GM23338 (cell line): ENCODE results near the gene CD300H. TPM values are rescaled to one million over a fixed set of nuclear protein-coding genes. Genes with fewer than 3 reads are reported as not detected.
A peak's percentile ranks its signal among the peaks of the same experiment; 100 is the strongest.

Experiments
- ATAC-seq: fragments of 200-7000 bp; cut with Tn5 transposase; 3 replicates; pipeline ENCODE4 v1.9.1; 2020
- DNase-seq: peaks from one replicate; pipeline ENCODE4 v3.0.0-alpha.2; 2015; ENCODE audit warnings: low spot score
- H2AFZ ChIP-seq: fragments of 200-600 bp; sonication (generic); 2 replicates; pipeline ENCODE4 v1.8.0; 2016; ENCODE audit warnings: antibody characterized with exemption, mild to moderate bottlenecking, moderate library complexity
- H3F3A ChIP-seq: fragments of 200-600 bp; sonication (generic); replicated peaks from 2 replicates; pipeline ENCODE4 v1.8.0; 2017; ENCODE audit warnings: antibody characterized with exemption, mixed run types, low read depth
- H3K27ac ChIP-seq: fragments of 200-600 bp; sonication (generic); 2 replicates; pipeline ENCODE4 v1.6.1; 2016; ENCODE audit warnings: low read depth
- H3K27me3 ChIP-seq: fragments of 200-600 bp; sonication (generic); 2 replicates; pipeline ENCODE4 v1.8.0; 2016; ENCODE audit warnings: mild to moderate bottlenecking, mixed run types, moderate library complexity; ENCODE audit not compliant: insufficient read depth
- H3K36me3 ChIP-seq: fragments of 200-600 bp; sonication (generic); 2 replicates; pipeline ENCODE4 v1.8.0; 2016; ENCODE audit warnings: mild to moderate bottlenecking; ENCODE audit not compliant: insufficient read depth
- H3K4me1 ChIP-seq: fragments of 200-600 bp; sonication (generic); 2 replicates; pipeline ENCODE4 v1.8.0; 2016; ENCODE audit warnings: mild to moderate bottlenecking, moderate library complexity; ENCODE audit not compliant: insufficient read depth
- H3K4me2 ChIP-seq: fragments of 200-600 bp; sonication (generic); 2 replicates; pipeline ENCODE4 v1.7.1; 2017; ENCODE audit warnings: mixed run types
- H3K4me3 ChIP-seq: fragments of 200-600 bp; sonication (generic); 2 replicates; pipeline ENCODE4 v1.6.1; 2016; ENCODE audit warnings: mixed run types
- H3K79me2 ChIP-seq: fragments of 200-600 bp; sonication (generic); replicated peaks from 2 replicates; pipeline ENCODE4 v1.8.0; 2017; ENCODE audit warnings: mild to moderate bottlenecking; ENCODE audit not compliant: insufficient read depth
- H3K9me2 ChIP-seq: fragments of 200-600 bp; sonication (generic); 2 replicates; pipeline ENCODE4 v1.8.0; 2017; ENCODE audit not compliant: insufficient read depth
- H4K20me1 ChIP-seq: fragments of 200-600 bp; sonication (generic); replicated peaks from 2 replicates; pipeline ENCODE4 v1.8.0; 2017; ENCODE audit warnings: mild to moderate bottlenecking; ENCODE audit not compliant: insufficient read depth
- H3K27ac Mint-ChIP-seq: 2 replicates; pipeline ENCODE4 v1.8.0; 2020; ENCODE audit warnings: inconsistent platforms, mild to moderate bottlenecking, moderate library complexity, mixed read lengths
- H3K27me3 Mint-ChIP-seq: 3 replicates; pipeline ENCODE4 v1.8.0; 2022; ENCODE audit warnings: low read depth, mild to moderate bottlenecking, moderate library complexity, mixed read lengths, inconsistent platforms; ENCODE audit not compliant: insufficient read depth, poor library complexity
- H3K36me3 Mint-ChIP-seq: 3 replicates; pipeline ENCODE4 v1.8.0; 2021; ENCODE audit warnings: low read depth, mild to moderate bottlenecking, inconsistent platforms, moderate library complexity, mixed read lengths
- H3K4me1 Mint-ChIP-seq: 3 replicates; pipeline ENCODE4 v1.8.0; 2020; ENCODE audit warnings: mild to moderate bottlenecking, inconsistent platforms, mixed read lengths
- H3K4me3 Mint-ChIP-seq: 3 replicates; pipeline ENCODE4 v1.8.0; 2021; ENCODE audit warnings: moderate library complexity, mild to moderate bottlenecking, inconsistent platforms, mixed read lengths
- H3K9me3 Mint-ChIP-seq: 3 replicates; pipeline ENCODE4 v1.8.0; 2020; ENCODE audit warnings: moderate library complexity, mild to moderate bottlenecking, inconsistent platforms, mixed read lengths
- CREB1 ChIP-seq: fragments of 250-450 bp; sonication (Bioruptor Pico); IDR thresholded peaks from 2 replicates; pipeline ENCODE4 v1.5.0; 2020; ENCODE audit warnings: low read depth, mild to moderate bottlenecking, moderate library complexity
- EZH2 ChIP-seq: fragments of 200-600 bp; sonication (generic); IDR thresholded peaks from one replicate; pipeline ENCODE4 v1.8.0; 2017; ENCODE audit warnings: antibody characterized with exemption, mild to moderate bottlenecking, low read depth; ENCODE audit not compliant: unreplicated experiment
- POLR2AphosphoS5 ChIP-seq: IDR thresholded peaks from 2 replicates; pipeline ENCODE4 v1.6.1; 2016; ENCODE audit warnings: antibody characterized with exemption, low read depth
- STAT1 ChIP-seq: IDR thresholded peaks from one replicate; pipeline ENCODE4 v1.6.1; 2016; ENCODE audit warnings: antibody characterized with exemption; ENCODE audit not compliant: unreplicated experiment
- polyA plus RNA-seq: library from polyadenylated mRNA; unstranded; fragments of >200 nt; fragmentation: Nextera tagmentation; extraction: Ambion mirVana; gene quantifications from 2 replicates; pipeline ENCODE4 v1.2.1, GENCODE V29; 2016
- total RNA-seq: library from RNA; depleted of rRNA; stranded (reverse); fragments of >200 nt; shearing (Covaris generic); gene quantifications from 2 replicates; pipeline ENCODE4 v1.2.3, GENCODE V29; 2014
- TF ChIP-seq, protein P1 (sequence below): IDR thresholded peaks from one replicate; pipeline ENCODE4 v1.6.1; 2018; ENCODE audit warnings: antibody characterized with exemption; ENCODE audit not compliant: unreplicated experiment
- TF ChIP-seq, protein P2 (sequence below): IDR thresholded peaks from 2 replicates; pipeline ENCODE4 v1.6.1; 2016; ENCODE audit warnings: antibody characterized with exemption
- TF ChIP-seq, protein P3 (sequence below): fragments of 250-450 bp; sonication (Bioruptor Pico); IDR thresholded peaks from 2 replicates; pipeline ENCODE4 v1.5.0; 2020; ENCODE audit warnings: mild to moderate bottlenecking, moderate library complexity
- TF ChIP-seq, protein P4 (sequence below), 2 experiments: fragments of 200-600 bp in 1 of 2; sonication (generic) in 1 of 2; conservative IDR thresholded peaks; 2 replicates each; pipeline versions ENCODE4 v1.5.1 to v1.6.1; 2016 to 2017; ENCODE audit warnings: antibody characterized with exemption in 2 of 2, low read depth in 2 of 2, mild to moderate bottlenecking in 2 of 2, moderate library complexity in 1 of 2

The CD300H gene
- total and polyA plus RNA-seq, 2 experiments from 2014 or later = not detected

DNA sequence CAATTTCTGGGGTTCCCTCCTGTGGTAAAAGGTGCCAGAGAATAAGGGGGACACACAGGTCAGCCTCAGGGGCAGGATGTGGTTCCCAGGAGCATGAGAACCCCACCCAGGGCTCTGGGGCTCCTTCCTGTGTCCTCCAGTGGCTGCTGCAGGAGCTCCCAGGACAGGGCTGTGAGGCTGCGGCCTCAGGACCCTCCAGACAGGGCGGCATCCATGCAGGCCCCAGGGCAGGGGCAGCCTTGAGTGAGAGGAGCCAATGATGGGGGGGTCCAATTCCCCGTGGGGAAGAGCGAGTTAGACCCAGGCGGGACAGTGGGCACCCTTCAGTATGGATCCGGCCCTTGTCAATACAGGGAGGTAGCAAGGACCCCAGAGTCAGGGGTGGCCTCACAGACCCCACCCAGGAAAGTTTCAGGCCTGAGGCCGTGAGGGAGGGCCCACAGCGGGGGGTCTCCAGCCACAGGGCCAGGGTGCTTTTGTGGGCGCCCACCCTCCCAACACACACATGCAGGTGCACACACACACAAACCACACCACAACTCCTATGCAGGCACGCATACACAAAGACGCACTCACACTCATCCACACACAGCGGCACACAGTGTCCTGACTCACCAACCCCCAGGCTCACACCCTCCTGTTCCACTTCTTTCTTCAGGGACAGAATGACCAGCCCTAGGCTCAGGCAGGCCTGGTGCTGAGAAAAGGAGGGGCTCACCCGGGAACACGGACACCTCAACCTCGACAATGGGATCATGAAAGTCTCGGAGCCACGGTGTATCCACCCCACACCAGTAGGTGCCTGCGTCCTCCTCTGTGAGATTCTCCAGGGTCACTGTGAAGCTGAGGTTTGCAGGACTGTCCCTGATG is 23.2 kb downstream of the CD300H start:
- H3K27me3 Mint-ChIP-seq = peaks cover 10% of the 10 kb centered on the region
- Histone ChIP-seq H3K27me3 (no peaks in the 10 kb centered on the region), H3K4me3 (no peak overlapping the region), H3K36me3 (no peaks in the 10 kb centered on the region), H3K9me2 (no peaks in the 10 kb centered on the region), H3K4me2 (no peak overlapping the region), H3F3A (no peaks in the 10 kb centered on the region), H2AFZ (no peak overlapping the region), H4K20me1 (no peaks in the 10 kb centered on the region), H3K27ac (no peak overlapping the region), H3K4me1 (no peaks in the 10 kb centered on the region), H3K79me2 (no peaks in the 10 kb centered on the region)
- no peak for DNase-seq
- no peaks in the 10 kb centered on the region for H3K36me3 Mint-ChIP-seq
- TF ChIP-seq CREB1 (no peak), EZH2 (no peak), STAT1 (no peak), POLR2AphosphoS5 (no peak)
- TF ChIP-seq, protein P1, sequence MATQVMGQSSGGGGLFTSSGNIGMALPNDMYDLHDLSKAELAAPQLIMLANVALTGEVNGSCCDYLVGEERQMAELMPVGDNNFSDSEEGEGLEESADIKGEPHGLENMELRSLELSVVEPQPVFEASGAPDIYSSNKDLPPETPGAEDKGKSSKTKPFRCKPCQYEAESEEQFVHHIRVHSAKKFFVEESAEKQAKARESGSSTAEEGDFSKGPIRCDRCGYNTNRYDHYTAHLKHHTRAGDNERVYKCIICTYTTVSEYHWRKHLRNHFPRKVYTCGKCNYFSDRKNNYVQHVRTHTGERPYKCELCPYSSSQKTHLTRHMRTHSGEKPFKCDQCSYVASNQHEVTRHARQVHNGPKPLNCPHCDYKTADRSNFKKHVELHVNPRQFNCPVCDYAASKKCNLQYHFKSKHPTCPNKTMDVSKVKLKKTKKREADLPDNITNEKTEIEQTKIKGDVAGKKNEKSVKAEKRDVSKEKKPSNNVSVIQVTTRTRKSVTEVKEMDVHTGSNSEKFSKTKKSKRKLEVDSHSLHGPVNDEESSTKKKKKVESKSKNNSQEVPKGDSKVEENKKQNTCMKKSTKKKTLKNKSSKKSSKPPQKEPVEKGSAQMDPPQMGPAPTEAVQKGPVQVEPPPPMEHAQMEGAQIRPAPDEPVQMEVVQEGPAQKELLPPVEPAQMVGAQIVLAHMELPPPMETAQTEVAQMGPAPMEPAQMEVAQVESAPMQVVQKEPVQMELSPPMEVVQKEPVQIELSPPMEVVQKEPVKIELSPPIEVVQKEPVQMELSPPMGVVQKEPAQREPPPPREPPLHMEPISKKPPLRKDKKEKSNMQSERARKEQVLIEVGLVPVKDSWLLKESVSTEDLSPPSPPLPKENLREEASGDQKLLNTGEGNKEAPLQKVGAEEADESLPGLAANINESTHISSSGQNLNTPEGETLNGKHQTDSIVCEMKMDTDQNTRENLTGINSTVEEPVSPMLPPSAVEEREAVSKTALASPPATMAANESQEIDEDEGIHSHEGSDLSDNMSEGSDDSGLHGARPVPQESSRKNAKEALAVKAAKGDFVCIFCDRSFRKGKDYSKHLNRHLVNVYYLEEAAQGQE = no peak
- TF ChIP-seq, protein P2, sequence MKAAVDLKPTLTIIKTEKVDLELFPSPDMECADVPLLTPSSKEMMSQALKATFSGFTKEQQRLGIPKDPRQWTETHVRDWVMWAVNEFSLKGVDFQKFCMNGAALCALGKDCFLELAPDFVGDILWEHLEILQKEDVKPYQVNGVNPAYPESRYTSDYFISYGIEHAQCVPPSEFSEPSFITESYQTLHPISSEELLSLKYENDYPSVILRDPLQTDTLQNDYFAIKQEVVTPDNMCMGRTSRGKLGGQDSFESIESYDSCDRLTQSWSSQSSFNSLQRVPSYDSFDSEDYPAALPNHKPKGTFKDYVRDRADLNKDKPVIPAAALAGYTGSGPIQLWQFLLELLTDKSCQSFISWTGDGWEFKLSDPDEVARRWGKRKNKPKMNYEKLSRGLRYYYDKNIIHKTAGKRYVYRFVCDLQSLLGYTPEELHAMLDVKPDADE = no peak
- H3K9me3 Mint-ChIP-seq = no peaks in the 10 kb centered on the region; the same call in 2 of the 3 replicates
- peaks cover 5% of the 10 kb centered on the region; the same call in 1 of the 3 replicates for H3K4me1 Mint-ChIP-seq
- H3K27ac Mint-ChIP-seq = no peak overlapping the region
- no peak for ATAC-seq
- H3K4me3 Mint-ChIP-seq = no peak overlapping the region

DNA sequence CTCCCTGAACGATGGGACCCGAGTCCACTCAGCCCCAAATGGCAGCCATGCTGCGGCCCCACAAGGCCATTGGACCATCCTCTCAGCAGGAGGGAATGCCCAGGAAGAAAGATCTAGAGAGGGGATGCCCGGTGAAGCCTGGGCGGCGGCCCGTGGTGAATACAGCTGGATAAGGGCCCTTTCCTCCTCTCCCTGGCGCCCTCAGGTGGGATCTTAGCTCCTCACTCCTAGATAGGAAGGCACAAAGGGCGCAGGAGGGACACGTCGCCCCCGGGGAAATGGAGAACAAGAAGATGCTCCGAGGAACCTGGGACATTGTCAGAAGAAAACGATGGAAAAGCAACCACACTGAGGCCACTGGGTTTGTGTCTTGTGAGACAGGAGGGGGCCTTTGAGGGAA is 23.9 kb downstream of the CD300H start:
- ATAC-seq (peak; percentile 80), DNase-seq (peak; percentile 58)
- Mint-ChIP-seq H3K9me3 (no peaks in the 10 kb centered on the region; the same call in 2 of the 3 replicates), H3K4me3 (no peak overlapping the region), H3K36me3 (no peaks in the 10 kb centered on the region), H3K27ac (no peak overlapping the region), H3K4me1 (peaks cover 5% of the 10 kb centered on the region; the same call in 1 of the 3 replicates), H3K27me3 (peaks cover 11% of the 10 kb centered on the region)
- no peak overlapping the region for H2AFZ ChIP-seq
- no peaks in the 10 kb centered on the region for H3K36me3 ChIP-seq
- no peaks in the 10 kb centered on the region for H3K79me2 ChIP-seq
- no peaks in the 10 kb centered on the region for H3K27me3 ChIP-seq
- no peaks in the 10 kb centered on the region for H3K9me2 ChIP-seq
- H3F3A ChIP-seq = no peaks in the 10 kb centered on the region
- no peaks in the 10 kb centered on the region for H4K20me1 ChIP-seq
- no peak overlapping the region for H3K27ac ChIP-seq
- H3K4me1 ChIP-seq = no peaks in the 10 kb centered on the region
- no peak overlapping the region for H3K4me2 ChIP-seq
- H3K4me3 ChIP-seq = no peak overlapping the region
- TF ChIP-seq, protein P3, sequence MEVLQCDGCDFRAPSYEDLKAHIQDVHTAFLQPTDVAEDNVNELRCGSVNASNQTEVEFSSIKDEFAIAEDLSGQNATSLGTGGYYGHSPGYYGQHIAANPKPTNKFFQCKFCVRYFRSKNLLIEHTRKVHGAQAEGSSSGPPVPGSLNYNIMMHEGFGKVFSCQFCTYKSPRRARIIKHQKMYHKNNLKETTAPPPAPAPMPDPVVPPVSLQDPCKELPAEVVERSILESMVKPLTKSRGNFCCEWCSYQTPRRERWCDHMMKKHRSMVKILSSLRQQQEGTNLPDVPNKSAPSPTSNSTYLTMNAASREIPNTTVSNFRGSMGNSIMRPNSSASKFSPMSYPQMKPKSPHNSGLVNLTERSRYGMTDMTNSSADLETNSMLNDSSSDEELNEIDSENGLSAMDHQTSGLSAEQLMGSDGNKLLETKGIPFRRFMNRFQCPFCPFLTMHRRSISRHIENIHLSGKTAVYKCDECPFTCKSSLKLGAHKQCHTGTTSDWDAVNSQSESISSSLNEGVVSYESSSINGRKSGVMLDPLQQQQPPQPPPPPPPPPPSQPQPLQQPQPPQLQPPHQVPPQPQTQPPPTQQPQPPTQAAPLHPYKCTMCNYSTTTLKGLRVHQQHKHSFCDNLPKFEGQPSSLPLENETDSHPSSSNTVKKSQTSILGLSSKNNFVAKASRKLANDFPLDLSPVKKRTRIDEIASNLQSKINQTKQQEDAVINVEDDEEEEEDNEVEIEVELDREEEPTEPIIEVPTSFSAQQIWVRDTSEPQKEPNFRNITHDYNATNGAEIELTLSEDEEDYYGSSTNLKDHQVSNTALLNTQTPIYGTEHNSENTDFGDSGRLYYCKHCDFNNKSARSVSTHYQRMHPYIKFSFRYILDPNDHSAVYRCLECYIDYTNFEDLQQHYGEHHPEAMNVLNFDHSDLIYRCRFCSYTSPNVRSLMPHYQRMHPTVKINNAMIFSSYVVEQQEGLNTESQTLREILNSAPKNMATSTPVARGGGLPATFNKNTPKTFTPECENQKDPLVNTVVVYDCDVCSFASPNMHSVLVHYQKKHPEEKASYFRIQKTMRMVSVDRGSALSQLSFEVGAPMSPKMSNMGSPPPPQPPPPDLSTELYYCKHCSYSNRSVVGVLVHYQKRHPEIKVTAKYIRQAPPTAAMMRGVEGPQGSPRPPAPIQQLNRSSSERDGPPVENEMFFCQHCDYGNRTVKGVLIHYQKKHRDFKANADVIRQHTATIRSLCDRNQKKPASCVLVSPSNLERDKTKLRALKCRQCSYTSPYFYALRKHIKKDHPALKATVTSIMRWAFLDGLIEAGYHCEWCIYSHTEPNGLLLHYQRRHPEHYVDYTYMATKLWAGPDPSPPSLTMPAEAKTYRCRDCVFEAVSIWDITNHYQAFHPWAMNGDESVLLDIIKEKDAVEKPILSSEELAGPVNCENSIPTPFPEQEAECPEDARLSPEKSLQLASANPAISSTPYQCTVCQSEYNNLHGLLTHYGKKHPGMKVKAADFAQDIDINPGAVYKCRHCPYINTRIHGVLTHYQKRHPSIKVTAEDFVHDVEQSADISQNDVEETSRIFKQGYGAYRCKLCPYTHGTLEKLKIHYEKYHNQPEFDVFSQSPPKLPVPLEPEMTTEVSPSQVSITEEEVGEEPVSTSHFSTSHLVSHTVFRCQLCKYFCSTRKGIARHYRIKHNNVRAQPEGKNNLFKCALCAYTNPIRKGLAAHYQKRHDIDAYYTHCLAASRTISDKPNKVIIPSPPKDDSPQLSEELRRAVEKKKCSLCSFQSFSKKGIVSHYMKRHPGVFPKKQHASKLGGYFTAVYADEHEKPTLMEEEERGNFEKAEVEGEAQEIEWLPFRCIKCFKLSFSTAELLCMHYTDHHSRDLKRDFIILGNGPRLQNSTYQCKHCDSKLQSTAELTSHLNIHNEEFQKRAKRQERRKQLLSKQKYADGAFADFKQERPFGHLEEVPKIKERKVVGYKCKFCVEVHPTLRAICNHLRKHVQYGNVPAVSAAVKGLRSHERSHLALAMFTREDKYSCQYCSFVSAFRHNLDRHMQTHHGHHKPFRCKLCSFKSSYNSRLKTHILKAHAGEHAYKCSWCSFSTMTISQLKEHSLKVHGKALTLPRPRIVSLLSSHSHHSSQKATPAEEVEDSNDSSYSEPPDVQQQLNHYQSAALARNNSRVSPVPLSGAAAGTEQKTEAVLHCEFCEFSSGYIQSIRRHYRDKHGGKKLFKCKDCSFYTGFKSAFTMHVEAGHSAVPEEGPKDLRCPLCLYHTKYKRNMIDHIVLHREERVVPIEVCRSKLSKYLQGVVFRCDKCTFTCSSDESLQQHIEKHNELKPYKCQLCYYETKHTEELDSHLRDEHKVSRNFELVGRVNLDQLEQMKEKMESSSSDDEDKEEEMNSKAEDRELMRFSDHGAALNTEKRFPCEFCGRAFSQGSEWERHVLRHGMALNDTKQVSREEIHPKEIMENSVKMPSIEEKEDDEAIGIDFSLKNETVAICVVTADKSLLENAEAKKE (CRISPR knock-in tag) = no peak
- TF ChIP-seq POLR2AphosphoS5 = no peak
- TF ChIP-seq, protein P4, sequence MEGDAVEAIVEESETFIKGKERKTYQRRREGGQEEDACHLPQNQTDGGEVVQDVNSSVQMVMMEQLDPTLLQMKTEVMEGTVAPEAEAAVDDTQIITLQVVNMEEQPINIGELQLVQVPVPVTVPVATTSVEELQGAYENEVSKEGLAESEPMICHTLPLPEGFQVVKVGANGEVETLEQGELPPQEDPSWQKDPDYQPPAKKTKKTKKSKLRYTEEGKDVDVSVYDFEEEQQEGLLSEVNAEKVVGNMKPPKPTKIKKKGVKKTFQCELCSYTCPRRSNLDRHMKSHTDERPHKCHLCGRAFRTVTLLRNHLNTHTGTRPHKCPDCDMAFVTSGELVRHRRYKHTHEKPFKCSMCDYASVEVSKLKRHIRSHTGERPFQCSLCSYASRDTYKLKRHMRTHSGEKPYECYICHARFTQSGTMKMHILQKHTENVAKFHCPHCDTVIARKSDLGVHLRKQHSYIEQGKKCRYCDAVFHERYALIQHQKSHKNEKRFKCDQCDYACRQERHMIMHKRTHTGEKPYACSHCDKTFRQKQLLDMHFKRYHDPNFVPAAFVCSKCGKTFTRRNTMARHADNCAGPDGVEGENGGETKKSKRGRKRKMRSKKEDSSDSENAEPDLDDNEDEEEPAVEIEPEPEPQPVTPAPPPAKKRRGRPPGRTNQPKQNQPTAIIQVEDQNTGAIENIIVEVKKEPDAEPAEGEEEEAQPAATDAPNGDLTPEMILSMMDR (conservative IDR thresholded peaks at IDR 0.05; ENCODE audit: low read depth in 2 of 2) = peak; percentile 25 to 57
